T-cell (primary cell): Measurements from ENCODE around the gene BMF. TPM values are rescaled to one million over a fixed set of nuclear protein-coding genes. Genes with fewer than 3 reads are reported as not detected.
"Not testable (repeated sequence)": the region's sequence is repeated elsewhere in the genome, so short reads cannot be mapped to it uniquely, and the experiment has no call there.

Experiments used
- ATAC-seq, 4 experiments: fragments of 200-7000 bp in 3 of 4; fragments of 150-1000 bp in 1 of 4; cut with Tn5 transposase; replicated peaks in 1 of 4; 1 replicate in 3 of 4; 2 replicates in 1 of 4; pipeline ENCODE4 v1.10.0; 2021; ENCODE audit warnings: moderate library complexity in 3 of 4, mild to moderate bottlenecking in 2 of 4, moderate number of reproducible peaks in 1 of 4
- CTCF ChIA-PET, 2 donors: fragments of 300-600 bp; sonication (Branson Sonifier 250); formaldehyde crosslinking; loops; one replicate each; lab custom pipeline; 2022; ENCODE audit warnings: antibody characterized with exemption in 2 of 2; lab: Charles Lee
- POLR2A ChIA-PET, 2 donors: fragments of 300-600 bp; sonication (Branson Sonifier 250); formaldehyde crosslinking; loops; one replicate each; lab custom pipeline; 2022; ENCODE audit warnings: antibody characterized with exemption in 2 of 2; lab: Charles Lee
- DNase-seq, 35 experiments: peaks; one replicate each; pipeline versions ENCODE4 v3.0.0 to v3.0.0-alpha.2; 2013 to 2023
- H3K27ac ChIP-seq: one replicate; pipeline ENCODE4 v1.5.1; 2013; ENCODE audit warnings: low read length
- H3K27me3 ChIP-seq, 2 experiments: replicated peaks in 1 of 2; 1 replicate in 1 of 2; 2 replicates in 1 of 2; pipeline versions ENCODE4 v1.6.1 to v1.7.0; 2013; ENCODE audit warnings: low read length in 1 of 2, mixed read lengths in 1 of 2; ENCODE audit not compliant: control insufficient read depth in 2 of 2, insufficient read depth in 2 of 2; ENCODE audit errors: extremely low read depth in 1 of 2
- H3K36me3 ChIP-seq, 2 donors: 1 replicate in 1 of 2; 2 replicates in 1 of 2; pipeline versions ENCODE4 v1.6.1 to v1.7.0; 2013; ENCODE audit warnings: low read length in 1 of 2; ENCODE audit not compliant: control insufficient read depth in 2 of 2, insufficient read depth in 1 of 2; ENCODE audit errors: extremely low read depth in 1 of 2
- H3K4me1 ChIP-seq, 2 experiments: 1 replicate in 1 of 2; 2 replicates in 1 of 2; pipeline versions ENCODE4 v1.6.1 to v1.7.0; 2013; ENCODE audit warnings: low read length in 2 of 2, mixed read lengths in 1 of 2; ENCODE audit not compliant: insufficient read depth in 2 of 2, control insufficient read depth in 1 of 2; ENCODE audit errors: extremely low read depth in 1 of 2
- H3K4me3 ChIP-seq, 2 donors: 1 replicate in 1 of 2; 2 replicates in 1 of 2; pipeline versions ENCODE4 v1.5.1 to v1.7.0; 2013; ENCODE audit warnings: mild to moderate bottlenecking in 2 of 2, low read length in 1 of 2, moderate library complexity in 1 of 2; ENCODE audit not compliant: control insufficient read depth in 1 of 2; ENCODE audit errors: extremely low read depth in 1 of 2
- H3K9me3 ChIP-seq: 2 replicates; pipeline ENCODE4 v1.7.0; 2013
- H3K27ac Mint-ChIP-seq, 2 donors: one replicate each; pipeline ENCODE4 v1.8.0; 2020 to 2021; ENCODE audit warnings: mild to moderate bottlenecking in 2 of 2, mixed read lengths in 2 of 2
- H3K27me3 Mint-ChIP-seq, 2 donors: one replicate each; pipeline ENCODE4 v1.8.0; 2021 to 2022; ENCODE audit warnings: mixed read lengths in 2 of 2
- H3K36me3 Mint-ChIP-seq: one replicate; pipeline ENCODE4 v1.8.0; 2021; ENCODE audit warnings: mixed read lengths
- H3K4me1 Mint-ChIP-seq, 3 donors: one replicate each; pipeline ENCODE4 v1.8.0; 2020 to 2022; ENCODE audit warnings: mixed read lengths in 3 of 3, mild to moderate bottlenecking in 1 of 3
- H3K4me3 Mint-ChIP-seq, 3 donors: one replicate each; pipeline ENCODE4 v1.8.0; 2020 to 2022; ENCODE audit warnings: mild to moderate bottlenecking in 3 of 3, mixed read lengths in 3 of 3, moderate library complexity in 3 of 3
- H3K9me3 Mint-ChIP-seq, 3 donors: one replicate each; pipeline ENCODE4 v1.8.0; 2020 to 2022; ENCODE audit warnings: mixed read lengths in 3 of 3
- WGBS: methylation state at CpG from one replicate; pipeline ENCODE4 v1.1.5; 2013; ENCODE audit warnings: missing lambda C conversion rate; ENCODE audit not compliant: insufficient coverage; 5-methylcytosine and 5-hydroxymethylcytosine counted together
- total RNA-seq, 35 experiments: library from RNA in 6 of 35; stranded (reverse) in 6 of 35; fragments of 120-200 nt in 1 of 35; gene quantifications; one replicate each; pipeline versions ENCODE4 v1.2.1 to v1.2.4 and lab custom pipeline; 2013 to 2026

The BMF gene, protein sequence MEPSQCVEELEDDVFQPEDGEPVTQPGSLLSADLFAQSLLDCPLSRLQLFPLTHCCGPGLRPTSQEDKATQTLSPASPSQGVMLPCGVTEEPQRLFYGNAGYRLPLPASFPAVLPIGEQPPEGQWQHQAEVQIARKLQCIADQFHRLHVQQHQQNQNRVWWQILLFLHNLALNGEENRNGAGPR
- 10 to 100 TPM in 3 of 5 donors, 1 to 10 TPM in 2; 6.6 to 46.7 (median 42.4) TPM for total RNA-seq
- 5.8 TPM for total RNA-seq (2013)
- 7.8 to 128 (median 21.3) reads per million in 29 experiments for total RNA-seq (lab: John Stamatoyannopoulos, UW)

DNA sequence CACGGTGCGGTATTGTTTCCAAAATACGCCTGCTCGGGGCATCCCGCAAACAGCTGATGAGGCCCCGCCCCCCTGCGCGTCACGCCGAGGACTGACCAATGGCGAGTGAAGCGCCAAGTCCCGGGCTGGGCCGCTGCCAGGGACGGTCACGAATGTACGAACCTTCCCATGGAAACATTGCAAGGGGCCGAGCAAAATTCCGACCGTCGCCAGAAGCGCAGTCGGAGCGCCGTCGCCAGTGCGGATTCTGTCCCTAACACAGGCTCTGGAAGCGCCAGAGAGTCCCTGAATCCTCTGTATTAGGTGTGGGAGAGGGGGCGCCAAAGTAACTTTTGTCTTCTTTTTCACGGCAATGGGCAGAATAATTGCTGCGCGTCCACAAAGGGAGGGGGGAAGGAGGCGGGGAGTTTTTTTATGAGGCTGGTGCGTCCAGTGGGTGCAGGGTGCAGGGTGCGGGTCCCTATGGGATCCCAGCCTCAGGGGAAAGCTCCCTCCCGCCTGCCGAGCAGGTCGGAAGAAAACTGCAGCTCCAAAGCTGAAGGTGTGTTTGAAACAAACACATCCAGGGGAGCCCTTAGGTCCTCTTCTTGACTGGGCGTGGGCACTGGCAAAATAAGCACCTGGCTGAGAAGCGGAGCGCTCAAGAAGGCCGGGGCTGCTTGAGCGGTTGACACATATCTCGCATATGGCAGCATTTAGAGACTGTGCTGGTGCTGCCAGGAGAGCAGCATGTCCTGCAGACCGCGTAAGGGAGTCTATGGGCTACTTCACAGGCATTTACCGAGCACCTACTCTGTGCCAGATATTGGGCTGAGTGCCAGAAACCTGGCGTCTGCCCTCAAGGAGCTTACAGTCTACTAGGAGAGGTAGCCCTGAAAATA is at the start of gene BMF:
TSS of gene BMF (minus strand) at position 25 of the 881 bp plus-strand sequence. CDS start 2,793 bp downstream, outside the sequence.
- Histone ChIP-seq H3K27me3 (peaks cover 0 to 21% of the 10 kb centered on the region in 2 experiments), H3K4me1 (peaks cover 18 to 50% of the 10 kb centered on the region in 2 experiments), H3K4me3 (peak within 1 kb of the TSS; percentile 72 to 80), H3K27ac (peak within 1 kb of the TSS; percentile 24), H3K9me3 (no peaks in the 10 kb centered on the region), H3K36me3 (no peaks in the 10 kb centered on the region)
- whole genome bisulfite sequencing, result 8% methylated on average over 39 of the region's 48 CpGs
- no peaks in the 10 kb centered on the region for H3K9me3 Mint-ChIP-seq
- no peaks in the 10 kb centered on the region for H3K36me3 Mint-ChIP-seq
- DNase-seq, result peak; percentile 84 to 99 (median 91)
- ChIA-PET POLR2A (interaction anchor here in 1 of 2 donors (0.7 kb wide), 1 partner anchor 9 kb away, joined by 3 read pairs; no protein-coding TSS in a partner anchor), CTCF (interaction anchor here (0.5 to 0.6 kb wide), 2 partner anchors 60 to 70 kb away, joined by 4 to 5 read pairs; no protein-coding TSS in a partner anchor)
- peak within 1 kb of the TSS; percentile 83 to 85 for H3K27ac Mint-ChIP-seq
- peaks cover 39 to 45% (median 45%) of the 10 kb centered on the region in 3 donors for H3K4me1 Mint-ChIP-seq
- H3K4me3 Mint-ChIP-seq, result peak within 1 kb of the TSS; percentile 91 to 96 (median 92)
- H3K27me3 Mint-ChIP-seq, result peaks cover 9% of the 10 kb centered on the region in 2 donors
- peak; percentile 82 to 92 (median 86) for ATAC-seq

DNA sequence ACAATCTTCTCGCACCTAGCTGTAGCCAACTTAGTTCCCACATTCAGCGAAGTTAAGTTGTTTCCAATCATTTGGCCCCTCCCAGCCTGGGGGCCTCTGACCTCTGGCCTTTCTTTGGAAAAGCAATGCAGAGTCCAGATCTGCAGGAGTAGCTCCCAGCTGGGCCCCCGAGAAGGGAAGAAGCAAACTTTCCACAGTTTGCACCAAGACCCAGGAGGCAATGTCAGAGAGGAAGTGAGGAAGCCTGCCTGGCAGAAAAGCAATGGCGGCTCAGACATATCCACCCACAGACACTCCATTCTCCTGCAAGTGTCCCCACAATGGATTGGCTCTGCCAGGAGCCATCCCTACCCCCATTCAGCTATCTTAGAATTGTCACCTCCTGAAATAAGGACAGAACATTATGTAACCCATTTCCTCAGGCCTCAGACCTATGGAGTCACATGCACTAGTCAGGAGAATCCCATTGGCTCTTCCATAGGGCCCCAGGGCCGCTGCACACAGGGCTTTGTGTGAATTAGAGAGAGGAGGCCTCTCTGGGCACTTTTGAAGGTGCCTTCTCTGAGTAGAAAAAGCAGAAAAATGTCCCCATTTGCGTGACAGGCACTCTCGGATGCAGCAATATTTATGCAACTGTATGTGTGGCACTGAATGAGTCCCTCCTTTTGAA is 49.2 kb upstream of the BMF start:
- no peak for ATAC-seq
- H3K4me1 ChIP-seq, result peaks cover 0 to 12% of the 10 kb centered on the region in 2 experiments
- H3K9me3 Mint-ChIP-seq, result no peaks in the 10 kb centered on the region
- H3K4me1 Mint-ChIP-seq, result no peaks in the 10 kb centered on the region
- no peak overlapping the region for H3K27ac ChIP-seq
- peaks cover 0 to 3% of the 10 kb centered on the region in 2 donors for H3K27me3 Mint-ChIP-seq
- H3K36me3 Mint-ChIP-seq, result no peaks in the 10 kb centered on the region
- H3K27ac Mint-ChIP-seq, result no peak overlapping the region
- no peaks in the 10 kb centered on the region for H3K27me3 ChIP-seq
- no peaks in the 10 kb centered on the region for H3K36me3 ChIP-seq
- CTCF ChIA-PET, result interaction anchor here in 1 of 2 donors (0.5 kb wide), 1 partner anchor 114 kb away, joined by 3 read pairs; no protein-coding TSS in a partner anchor
- no peak for DNase-seq
- H3K4me3 ChIP-seq, result no peak overlapping the region
- no peaks in the 10 kb centered on the region for H3K9me3 ChIP-seq
- POLR2A ChIA-PET, result no interaction called here
- 89% methylated on average over 5 of the region's 7 CpGs for WGBS
- no peak overlapping the region for H3K4me3 Mint-ChIP-seq

DNA sequence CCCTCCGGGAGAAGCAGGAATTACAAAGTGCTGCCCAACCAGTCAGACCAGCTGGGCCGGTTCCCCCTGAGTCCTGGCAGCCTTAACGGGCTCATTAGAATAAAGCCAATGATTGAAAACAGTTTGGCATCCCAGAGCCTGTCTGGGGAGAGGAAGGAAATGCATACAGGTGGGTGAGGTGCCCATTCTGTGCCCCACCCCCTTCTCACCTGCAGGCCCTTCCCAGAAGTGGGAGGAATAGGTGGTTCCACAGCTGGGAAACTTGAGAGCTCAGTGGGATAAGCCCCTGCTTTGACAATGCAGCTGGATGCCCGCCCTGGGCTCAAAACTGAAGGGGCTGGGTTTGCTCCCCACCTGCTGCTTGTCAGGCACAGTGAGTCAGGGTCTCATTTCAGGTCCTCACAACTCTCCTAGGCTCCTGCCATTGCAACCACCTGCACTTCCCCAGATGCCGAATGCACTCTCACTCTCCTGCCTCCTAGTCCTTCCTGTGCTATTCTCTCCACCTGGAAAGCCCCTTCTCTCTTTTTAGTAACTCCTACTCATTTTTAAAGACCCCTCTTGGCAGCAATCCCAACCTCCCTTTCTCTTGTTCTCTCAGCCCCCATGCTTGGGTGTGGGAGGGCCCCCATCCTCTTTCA is 46.7 kb upstream of the BMF start:
- no peak overlapping the region for H3K4me3 Mint-ChIP-seq
- H3K4me3 ChIP-seq, result no peak overlapping the region
- H3K36me3 Mint-ChIP-seq, result no peaks in the 10 kb centered on the region
- ATAC-seq (no peak), DNase-seq (no peak)
- no peak overlapping the region for H3K27ac Mint-ChIP-seq
- H3K27me3 Mint-ChIP-seq, result peaks cover 0 to 3% of the 10 kb centered on the region in 2 donors
- H3K9me3 ChIP-seq, result no peaks in the 10 kb centered on the region
- no peaks in the 10 kb centered on the region for H3K27me3 ChIP-seq
- no peak overlapping the region for H3K27ac ChIP-seq
- ChIA-PET CTCF (interaction anchor here (0.5 to 0.7 kb wide), 2 partner anchors 47 to 642 kb away, joined by 4 to 5 read pairs; no protein-coding TSS in a partner anchor), POLR2A (interaction anchor here in 1 of 2 donors (0.6 kb wide), 1 partner anchor 242 kb away, joined by 6 read pairs; no protein-coding TSS in a partner anchor)
- 88% methylated on average over 4 of the region's 5 CpGs for WGBS
- H3K4me1 ChIP-seq, result peaks cover 0 to 2% of the 10 kb centered on the region in 2 experiments
- no peaks in the 10 kb centered on the region for H3K4me1 Mint-ChIP-seq
- no peaks in the 10 kb centered on the region for H3K36me3 ChIP-seq
- H3K9me3 Mint-ChIP-seq, result no peaks in the 10 kb centered on the region

DNA sequence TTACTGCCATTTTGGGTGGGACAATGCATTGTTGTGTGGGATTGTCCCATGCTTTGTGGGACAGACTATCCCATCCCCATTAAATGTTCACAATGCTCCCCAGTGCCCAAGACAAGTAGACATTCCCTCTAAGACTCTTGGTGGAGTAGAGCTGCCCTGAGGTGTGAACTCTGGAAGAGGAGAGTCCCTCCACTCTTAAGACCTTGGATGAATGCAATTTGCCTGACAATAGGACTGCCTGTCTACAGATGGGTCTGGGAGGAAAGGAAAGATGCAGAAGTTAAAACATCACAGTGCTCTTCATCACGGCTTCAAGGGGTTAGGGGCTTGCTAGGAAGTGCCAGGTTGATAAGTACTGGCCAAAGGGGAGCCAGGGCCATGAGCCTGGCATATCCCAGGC is 46.1 kb upstream of the BMF start:
- CTCF ChIA-PET, result interaction anchor here in 1 of 2 donors (0.7 kb wide), 1 partner anchor 47 kb away, joined by 4 read pairs; no protein-coding TSS in a partner anchor
- H3K27ac Mint-ChIP-seq, H3K4me1 ChIP-seq, H3K36me3 ChIP-seq, H3K27me3 Mint-ChIP-seq, H3K27ac ChIP-seq, H3K36me3 Mint-ChIP-seq, POLR2A ChIA-PET, H3K9me3 ChIP-seq, H3K4me3 Mint-ChIP-seq, ATAC-seq, H3K27me3 ChIP-seq, H3K4me3 ChIP-seq, H3K4me1 Mint-ChIP-seq, DNase-seq, H3K9me3 Mint-ChIP-seq: not testable (repeated sequence)
- WGBS, result no CpG with 5 or more reads among the region's 1 CpG

DNA sequence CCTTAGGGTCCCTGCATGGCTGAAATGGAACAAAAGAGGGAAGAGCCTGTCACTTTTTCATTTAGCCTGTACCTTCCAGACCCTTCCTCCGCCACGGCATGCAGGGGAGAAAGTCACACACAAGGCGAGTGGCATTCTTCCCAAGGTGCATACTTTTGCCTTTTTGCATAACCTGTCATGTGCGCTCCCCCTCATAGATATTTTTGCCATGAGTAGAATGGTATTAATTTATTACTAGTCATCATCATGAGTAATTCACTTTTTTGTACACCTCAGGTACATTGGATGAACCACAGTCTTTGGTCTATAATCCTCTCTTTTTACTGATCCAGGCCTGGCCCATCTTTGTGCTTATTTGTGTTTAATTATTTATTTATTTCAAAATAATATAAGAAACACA is 43.3 kb upstream of the BMF start:
- CTCF ChIA-PET, result no interaction called here
- ATAC-seq, result no peak
- no peak overlapping the region for H3K27ac Mint-ChIP-seq

More for the DNA sequence above, 43.3 kb upstream of the BMF start:
- no peaks in the 10 kb centered on the region for H3K36me3 ChIP-seq
- Mint-ChIP-seq H3K9me3 (no peaks in the 10 kb centered on the region), H3K36me3 (no peaks in the 10 kb centered on the region), H3K27me3 (peaks cover 0 to 6% of the 10 kb centered on the region in 2 donors), H3K4me3 (no peak overlapping the region), H3K4me1 (no peaks in the 10 kb centered on the region)
- H3K4me1 ChIP-seq, result no peaks in the 10 kb centered on the region
- no peak for DNase-seq
- POLR2A ChIA-PET, result interaction anchor here in 1 of 2 donors (0.6 kb wide), 1 partner anchor 9 kb away, joined by 4 read pairs; no protein-coding TSS in a partner anchor
- H3K27me3 ChIP-seq, result no peaks in the 10 kb centered on the region
- no peak overlapping the region for H3K27ac ChIP-seq
- no peaks in the 10 kb centered on the region for H3K9me3 ChIP-seq
- no peak overlapping the region for H3K4me3 ChIP-seq
- WGBS, result no CpG with 5 or more reads among the region's 4 CpGs
